Sigmoid colon (tissue), 7 donors: ENCODE data around the gene TROAP. TPM values are rescaled to one million over a fixed set of nuclear protein-coding genes. Genes with fewer than 3 reads are reported as not detected.
"Not testable (repeated sequence)": the region's sequence is repeated elsewhere in the genome, so short reads cannot be mapped to it uniquely, and the experiment has no call there.

Experiments
- DNase-seq: peaks from one replicate; pipeline ENCODE4 v3.0.0-alpha.2; 2019
- H3K27ac ChIP-seq, 4 donors: fragments of 200-600 bp; sonication (generic); one replicate each; pipeline ENCODE4 v1.5.1; 2016 to 2019; ENCODE audit warnings: mild to moderate bottlenecking in 1 of 4
- H3K27me3 ChIP-seq, 3 donors: fragments of 200-600 bp; sonication (generic); one replicate each; pipeline ENCODE4 v1.5.1; 2019; ENCODE audit warnings: mild to moderate bottlenecking in 1 of 3
- H3K36me3 ChIP-seq, 4 donors: fragments of 200-600 bp; sonication (generic); one replicate each; pipeline ENCODE4 v1.5.1; 2016 to 2019
- H3K4me1 ChIP-seq, 4 donors: fragments of 200-600 bp; sonication (generic); one replicate each; pipeline ENCODE4 v1.5.1; 2017 to 2019
- H3K4me3 ChIP-seq, 4 donors: fragments of 200-600 bp; sonication (generic); one replicate each; pipeline ENCODE4 v1.5.1; 2017 to 2019; ENCODE audit warnings: mild to moderate bottlenecking in 2 of 4, moderate library complexity in 1 of 4
- H3K9me3 ChIP-seq, 4 donors: fragments of 200-600 bp in 3 of 4; sonication (generic) in 3 of 4; one replicate each; pipeline versions ENCODE4 v1.5.1 to v1.6.1; 2013 to 2019
- CTCF ChIP-seq, 4 experiments: fragments of 450-650 bp in 3 of 4; fragments of 200-600 bp in 1 of 4; IDR thresholded peaks; one replicate each; pipeline ENCODE4 v1.5.1; 2016 to 2019; ENCODE audit warnings: antibody characterized with exemption in 4 of 4, mild to moderate bottlenecking in 3 of 4, moderate library complexity in 2 of 4
- EP300 ChIP-seq, 4 donors: sonication (generic); formaldehyde crosslinking; IDR thresholded peaks; one replicate each; pipeline ENCODE4 v1.6.1; 2017; ENCODE audit warnings: antibody characterized with exemption in 4 of 4
- POLR2A ChIP-seq, 2 donors: fragments of 450-650 bp; IDR thresholded peaks; one replicate each; pipeline ENCODE4 v1.6.1; 2016; ENCODE audit warnings: antibody characterized with exemption in 2 of 2, mild to moderate bottlenecking in 2 of 2, moderate library complexity in 2 of 2
- POLR2AphosphoS5 ChIP-seq, 4 donors: sonication (generic); formaldehyde crosslinking; IDR thresholded peaks; one replicate each; pipeline ENCODE4 v1.6.1; 2017; ENCODE audit warnings: antibody characterized with exemption in 4 of 4
- WGBS, 2 donors: extraction: QIAGEN DNeasy Blood & Tissue Kit; methylation state at CpG; one replicate each; pipeline ENCODE4 v1.1.7; 2013; 5-methylcytosine and 5-hydroxymethylcytosine counted together
- intact Hi-C: fragments of 100-400 bp; cut with DNase I; formaldehyde crosslinking; loops from one replicate; pipeline ENCODE4 v1.15.1; 2023
- polyA plus RNA-seq, 3 donors: library from polyadenylated mRNA; stranded (reverse); fragments of 200-250 nt; gene quantifications; one replicate each; pipeline ENCODE4 v1.2.3, GENCODE V29; 2013
- total RNA-seq, 4 donors: library from RNA; depleted of rRNA; stranded (reverse); fragments of >200 nt; gene quantifications; one replicate each; pipeline ENCODE4 v1.1.0, GENCODE V29; 2016
- donor health status: healthy with polysubstance abuse.
- donor health status: Bipolar disorder and iron deficiency.
- donor health status: healthy.

The TROAP gene
- total and polyA plus RNA-seq, 7 donors = 0.36 to 25.7 (median 4.9) TPM; not detected in 3

GRCh38 chr12:49314811-49315210 lies 8.2 kb upstream of the TROAP start:
- Histone ChIP-seq H3K4me3 (no peak overlapping the region), H3K27me3 (peaks cover 0 to 7% (median 0%) of the 10 kb centered on the region in 3 donors), H3K36me3 (no peaks in the 10 kb centered on the region), H3K27ac (no peak overlapping the region), H3K9me3 (no peaks in the 10 kb centered on the region), H3K4me1 (no peaks in the 10 kb centered on the region)
- no peak for DNase-seq
- intact Hi-C loops = no loop called here
- WGBS, 2 donors = 86 to 89% methylated on average over 1 of the region's 1 CpG
- TF ChIP-seq CTCF (IDR thresholded peaks at IDR 0.05) = no peak
- no peak for TF ChIP-seq EP300 (IDR thresholded peaks at IDR 0.05)
- TF ChIP-seq POLR2AphosphoS5 (IDR thresholded peaks at IDR 0.05) = no peak
- no peak for TF ChIP-seq POLR2A (IDR thresholded peaks at IDR 0.05)

DNA sequence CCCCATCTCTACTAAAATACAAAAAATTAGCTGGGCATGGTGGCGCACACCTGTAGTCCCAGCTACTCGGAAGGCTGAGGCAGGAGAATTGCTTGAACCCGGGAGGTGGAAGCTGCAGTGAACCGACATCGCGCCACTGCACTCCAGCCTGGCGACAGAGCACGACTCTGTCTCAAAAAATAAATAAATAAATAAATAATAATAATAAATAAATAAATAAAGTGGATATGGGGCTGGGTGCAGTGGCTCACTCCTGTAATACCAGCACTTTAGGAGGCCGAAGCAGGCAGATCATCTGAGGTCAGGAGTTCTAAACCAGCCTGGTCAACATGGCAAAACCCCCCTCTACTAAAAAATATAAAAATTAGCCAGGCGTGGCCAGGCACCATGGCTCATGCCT lies 5.9 kb upstream of the TROAP start:
- DNase-seq, intact Hi-C loops: not testable (repeated sequence)

DNA sequence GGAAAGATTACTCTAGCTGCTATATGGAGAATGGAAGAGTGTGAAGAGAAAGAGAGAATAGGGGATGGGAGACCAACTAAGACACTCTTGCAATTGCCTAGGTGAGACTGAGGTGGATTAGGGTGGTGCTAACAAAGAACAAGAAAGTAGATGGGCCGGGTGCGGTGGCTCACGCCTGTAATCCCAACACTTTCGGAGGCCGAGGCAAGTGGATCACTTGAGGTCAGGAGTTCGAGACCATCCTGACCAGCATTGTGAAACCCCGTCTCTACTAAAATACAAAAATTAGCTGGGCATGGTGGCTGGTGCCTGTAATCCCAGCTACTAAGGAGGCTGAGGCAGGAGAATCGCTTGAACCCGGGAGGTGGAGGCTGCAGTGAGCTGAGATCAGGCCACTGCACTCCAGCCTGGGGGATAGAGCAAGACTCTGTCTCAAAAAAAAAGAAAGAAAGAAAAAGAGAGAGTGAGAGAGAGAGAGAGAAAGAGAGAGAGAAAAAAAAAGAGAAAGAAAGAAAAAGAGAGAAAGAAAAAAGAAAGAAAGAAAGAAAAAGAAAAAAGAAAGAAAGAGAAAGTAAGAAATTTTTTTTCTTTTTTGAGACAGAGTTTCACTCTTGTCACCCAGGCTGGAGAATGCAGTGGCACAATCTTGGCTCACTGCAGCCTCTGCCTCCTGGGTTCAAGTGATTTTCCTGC lies 2.5 kb upstream of the TROAP start:
- WGBS, 2 donors = 94 to 96% methylated on average over 9 of the region's 9 CpGs
- intact Hi-C loops, H3K9me3 ChIP-seq, H3K36me3 ChIP-seq, H3K4me3 ChIP-seq, H3K27ac ChIP-seq, H3K27me3 ChIP-seq: not testable (repeated sequence)
- H3K4me1 ChIP-seq = peaks cover 0 to 17% (median 9%) of the 10 kb centered on the region in 4 donors
- peak; percentile 38 for DNase-seq

More for the DNA sequence above, 5.9 kb upstream of the TROAP start:
- H3K4me1 ChIP-seq, H3K36me3 ChIP-seq, H3K4me3 ChIP-seq, H3K27me3 ChIP-seq, H3K9me3 ChIP-seq, H3K27ac ChIP-seq: not testable (repeated sequence)
- WGBS, 2 donors = 94 to 95% methylated on average over 10 of the region's 10 CpGs

GRCh38 chr12:49322367-49322707 lies 718 bp upstream of the TROAP start:
- peak overlapping the region; percentile 65 to 74 (median 71) for H3K27ac ChIP-seq
- TF ChIP-seq POLR2A (IDR thresholded peaks at IDR 0.05) (no peak), CTCF (IDR thresholded peaks at IDR 0.05) (no peak), EP300 (IDR thresholded peaks at IDR 0.05) (no peak), POLR2AphosphoS5 (IDR thresholded peaks at IDR 0.05) (no peak)

DNA sequence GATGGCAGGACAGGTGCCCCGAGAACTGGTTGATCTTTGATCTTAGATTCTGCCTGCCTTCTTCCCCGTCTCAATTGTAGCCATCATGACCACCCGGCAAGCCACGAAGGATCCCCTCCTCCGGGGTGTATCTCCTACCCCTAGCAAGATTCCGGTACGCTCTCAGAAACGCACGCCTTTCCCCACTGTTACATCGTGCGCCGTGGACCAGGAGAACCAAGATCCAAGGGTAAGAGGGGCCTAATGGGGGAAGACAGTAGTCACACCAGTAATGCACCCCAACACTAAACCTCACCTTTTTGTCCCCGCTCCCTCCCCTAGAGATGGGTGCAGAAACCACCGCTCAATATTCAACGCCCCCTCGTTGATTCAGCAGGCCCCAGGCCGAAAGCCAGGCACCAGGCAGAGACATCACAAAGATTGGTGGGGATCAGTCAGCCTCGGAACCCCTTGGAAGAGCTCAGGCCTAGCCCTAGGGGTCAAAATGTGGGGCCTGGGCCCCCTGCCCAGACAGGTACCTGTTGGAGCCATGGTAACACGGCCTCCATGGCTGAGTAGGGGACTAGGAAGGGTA lies 556 bp downstream of the TROAP start:
- no peaks in the 10 kb centered on the region for H3K9me3 ChIP-seq
- H3K36me3 ChIP-seq = no peaks in the 10 kb centered on the region
- H3K27me3 ChIP-seq = no peaks in the 10 kb centered on the region
- TF ChIP-seq CTCF (IDR thresholded peaks at IDR 0.05) (no peak), EP300 (IDR thresholded peaks at IDR 0.05) (no peak), POLR2AphosphoS5 (IDR thresholded peaks at IDR 0.05) (no peak), POLR2A (IDR thresholded peaks at IDR 0.05) (no peak)
- H3K4me1 ChIP-seq = peaks cover 0 to 17% (median 9%) of the 10 kb centered on the region in 4 donors
- peak overlapping the region; percentile 45 to 64 (median 58) for H3K4me3 ChIP-seq
- DNase-seq = peak; percentile 64
- H3K27ac ChIP-seq = no peak overlapping the region
- WGBS, 2 donors = 13% methylated on average over 19 of the region's 19 CpGs
- intact Hi-C loops = no loop called here

More at GRCh38 chr12:49322367-49322707, 718 bp upstream of the TROAP start:
- DNase-seq = no peak
- Histone ChIP-seq H3K4me3 (peak overlapping the region; percentile 45 to 64 (median 58)), H3K27me3 (no peaks in the 10 kb centered on the region), H3K4me1 (peaks cover 0 to 17% (median 9%) of the 10 kb centered on the region in 4 donors), H3K9me3 (no peaks in the 10 kb centered on the region), H3K36me3 (no peaks in the 10 kb centered on the region)
- 39 to 41% methylated on average over 12 of the region's 12 CpGs for WGBS, 2 donors
- intact Hi-C loops = no loop called here
